OCI-LY7 (cell line): ENCODE results near the gene TEX14. TPM values are rescaled to one million over a fixed set of nuclear protein-coding genes. Genes with fewer than 3 reads are reported as not detected.

Experiments
- small RNA-seq: library from RNA; depleted of rRNA; stranded (forward); fragments of <200 nt; gene quantifications from one replicate; pipeline ENCODE3, GENCODE V24; 2014
- total RNA-seq, 2 experiments: library from RNA; depleted of rRNA in 1 of 2; stranded (reverse); fragments of >200 nt in 1 of 2; shearing (Covaris generic) in 1 of 2; gene quantifications; 2 replicates each; pipeline ENCODE4 v1.2.3, GENCODE V29; 2014 to 2022

TEX14 gene
- total RNA-seq, 2 experiments from 2014 or later, result 0.69 to 2.3 TPM

Small RNA genes within 50 kb of the gene (small RNA-seq; reads per million reads assigned to genes)
- gene AC011195.1, result not detected
- not detected for gene RF00012
- not detected for gene RNU1-108P
- gene RNU1-52P, result not detected
- gene RNU1-85P, result not detected

Other genes starting within 250 kb of the TEX14 start
- gene HSF5, start 203.6 kb downstream of the TEX14 start, total RNA-seq (2014; rRNA removed; shearing (Covaris generic)), result 0.22 TPM in 1 of 2 replicates, not detected in the other
- gene HSF5, start 203.6 kb downstream of the TEX14 start, total RNA-seq (2022), result not detected in 2 replicates
- 37.0 and 37.8 TPM in 2 replicates for gene MTMR4, start 177.4 kb downstream of the TEX14 start, total RNA-seq (2014; rRNA removed; shearing (Covaris generic))
- 51.0 and 61.1 TPM in 2 replicates for gene MTMR4, start 177.4 kb downstream of the TEX14 start, total RNA-seq (2022)
- gene RAD51C, start 557 bp upstream of the TEX14 start, total RNA-seq (2014; rRNA removed; shearing (Covaris generic)), result 51.0 and 69.1 TPM in 2 replicates
- gene RAD51C, start 557 bp upstream of the TEX14 start, total RNA-seq (2022), result 96.0 and 118 TPM in 2 replicates
- gene PPM1E, start 63.8 kb upstream of the TEX14 start, total RNA-seq (2014; rRNA removed; shearing (Covaris generic)), result 0.18 and 0.19 TPM in 2 replicates
- gene PPM1E, start 63.8 kb upstream of the TEX14 start, total RNA-seq (2022), result 0.40 and 1.1 TPM in 2 replicates